ENCODE data around the gene TUBB3.
"Not testable (repeated sequence)": the region's sequence is repeated elsewhere in the genome, so short reads cannot be mapped to it uniquely, and the experiment has no call there.

TUBB3 gene

DNA sequence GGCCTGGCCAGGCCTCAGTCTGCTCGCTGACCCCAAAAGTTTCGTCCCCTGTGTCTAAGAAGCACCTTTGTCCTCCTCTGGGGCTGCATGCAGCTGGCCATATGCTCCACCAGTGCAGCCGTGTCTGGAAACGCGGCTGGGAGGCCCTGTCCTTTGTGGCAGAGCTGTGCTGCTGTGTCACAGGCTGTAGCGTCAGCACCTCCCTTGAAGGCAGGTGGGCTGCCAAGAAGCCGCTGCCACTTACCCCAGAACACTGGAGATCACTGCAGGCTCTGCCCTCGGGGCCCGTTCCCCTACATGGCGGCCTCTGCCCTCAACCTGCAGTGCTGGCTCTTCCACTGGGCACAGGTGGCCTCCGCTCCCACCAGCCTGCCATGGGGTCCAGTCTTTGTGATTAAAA is 20.2 kb upstream of the TUBB3 start:
- no peak for DNase-seq

GRCh38 chr16:89903908-89904515 is 19.1 kb upstream of the TUBB3 start:
- DNase-seq: no peak

GRCh38 chr16:89904606-89905510 is 18.3 kb upstream of the TUBB3 start:
- no peak for DNase-seq

- no peak for DNase-seq
Measured at GRCh38 chr16:89905511-89906139, 17.5 kb upstream of the TUBB3 start.

GRCh38 chr16:89906140-89907025 is 16.8 kb upstream of the TUBB3 start:
- DNase-seq: no peak

- DNase-seq: no peak
Measured at GRCh38 chr16:89907055-89907814, 15.9 kb upstream of the TUBB3 start.

DNA sequence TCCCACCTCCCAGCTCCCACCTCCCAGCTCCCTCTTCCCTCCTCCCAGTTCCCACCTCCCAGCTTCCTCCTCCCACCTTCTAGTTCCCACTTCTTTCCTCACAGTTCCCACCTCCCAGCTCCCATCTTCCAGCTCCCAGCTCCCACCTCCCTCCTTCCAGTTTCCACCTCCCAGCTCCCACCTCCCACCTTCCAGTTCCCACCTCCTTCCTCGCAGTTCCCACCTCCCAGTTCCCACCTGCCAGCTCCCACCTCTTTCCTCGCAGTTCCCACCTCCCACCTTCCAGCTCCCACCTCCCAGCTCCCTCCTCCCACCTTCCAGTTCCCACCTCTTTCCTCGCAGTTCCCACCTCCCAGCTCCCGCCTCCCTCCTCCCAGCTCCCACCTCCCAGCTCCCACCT is 14.9 kb upstream of the TUBB3 start:
- DNase-seq: no peak

- peak; percentile 68 for DNase-seq
Measured at GRCh38 chr16:89909777-89910716, 13.1 kb upstream of the TUBB3 start.

DNA sequence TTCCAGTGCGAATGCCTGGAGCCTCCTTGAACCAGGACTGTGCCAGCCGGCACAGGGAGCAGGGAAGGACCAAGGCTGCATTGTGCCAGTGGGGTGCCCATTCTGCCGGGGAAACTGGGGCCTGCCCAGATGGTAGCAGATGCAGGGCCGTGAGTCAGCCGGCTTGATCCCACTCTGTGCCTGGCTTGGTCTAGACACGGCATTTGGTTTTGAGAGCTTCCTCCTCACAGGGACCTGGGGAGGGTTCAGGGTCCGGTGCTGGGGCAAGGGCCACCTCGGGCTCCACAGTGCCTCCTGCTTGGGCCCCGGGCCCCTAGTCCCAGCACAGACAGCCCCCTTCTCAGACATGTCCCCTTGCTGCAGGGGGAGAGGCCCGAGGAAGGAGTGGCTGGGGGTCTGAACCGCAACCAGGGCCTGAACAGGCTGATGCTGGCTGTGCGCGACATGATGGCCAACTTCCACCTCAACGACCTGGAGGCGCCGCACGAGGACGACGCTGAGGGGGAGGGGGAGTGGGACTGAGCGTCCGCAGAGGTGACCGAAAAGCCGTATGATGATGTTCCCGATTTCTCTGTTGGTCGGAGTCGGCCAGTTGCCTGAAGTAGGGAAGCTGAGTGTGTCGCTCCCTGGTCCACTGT is 12.3 kb upstream of the TUBB3 start:
- no peak for DNase-seq

- DNase-seq: no peak
Measured at GRCh38 chr16:89911375-89911774, 11.8 kb upstream of the TUBB3 start.

DNA sequence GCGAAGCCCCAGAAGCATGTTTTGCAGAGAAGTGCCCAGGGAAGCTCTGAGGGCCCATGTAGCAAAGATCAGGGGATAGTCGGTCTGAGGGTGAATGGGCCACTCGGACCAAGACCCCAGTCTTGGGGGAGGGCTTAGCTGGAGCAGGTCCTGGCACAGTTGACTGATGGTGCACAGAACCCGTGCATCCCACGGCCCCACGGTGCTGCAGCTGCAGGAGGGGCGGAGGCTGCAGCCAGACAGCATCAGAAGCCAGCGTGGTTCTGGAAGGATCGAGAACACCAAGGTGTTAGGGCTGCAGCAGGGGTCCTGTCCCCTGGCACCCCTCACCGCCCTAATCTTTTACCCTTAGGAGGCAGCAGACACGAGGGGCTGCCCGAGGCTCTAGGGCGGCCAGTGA is 11.0 kb upstream of the TUBB3 start:
- no peak for DNase-seq

DNA sequence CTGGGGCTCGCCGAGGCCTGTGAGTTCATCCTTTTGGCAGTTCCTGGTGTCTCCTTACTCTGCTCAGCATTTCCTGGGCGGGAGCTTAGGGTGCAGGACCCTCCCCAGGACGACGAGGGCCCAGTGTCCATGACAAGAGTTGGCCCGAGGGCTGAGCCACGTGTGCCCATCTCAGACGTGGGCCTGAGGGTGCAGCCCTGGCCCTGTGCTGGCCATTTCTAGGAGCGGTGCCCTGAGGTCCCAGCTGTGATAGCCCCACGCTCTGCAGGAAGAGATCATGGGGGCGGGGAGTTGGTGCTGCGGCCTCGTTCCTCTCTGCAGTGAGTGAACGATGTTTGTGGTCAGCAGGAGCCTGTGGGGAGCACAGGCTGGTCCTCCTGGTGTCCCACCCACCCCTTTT is 10.5 kb upstream of the TUBB3 start:
- DNase-seq: no peak

DNA sequence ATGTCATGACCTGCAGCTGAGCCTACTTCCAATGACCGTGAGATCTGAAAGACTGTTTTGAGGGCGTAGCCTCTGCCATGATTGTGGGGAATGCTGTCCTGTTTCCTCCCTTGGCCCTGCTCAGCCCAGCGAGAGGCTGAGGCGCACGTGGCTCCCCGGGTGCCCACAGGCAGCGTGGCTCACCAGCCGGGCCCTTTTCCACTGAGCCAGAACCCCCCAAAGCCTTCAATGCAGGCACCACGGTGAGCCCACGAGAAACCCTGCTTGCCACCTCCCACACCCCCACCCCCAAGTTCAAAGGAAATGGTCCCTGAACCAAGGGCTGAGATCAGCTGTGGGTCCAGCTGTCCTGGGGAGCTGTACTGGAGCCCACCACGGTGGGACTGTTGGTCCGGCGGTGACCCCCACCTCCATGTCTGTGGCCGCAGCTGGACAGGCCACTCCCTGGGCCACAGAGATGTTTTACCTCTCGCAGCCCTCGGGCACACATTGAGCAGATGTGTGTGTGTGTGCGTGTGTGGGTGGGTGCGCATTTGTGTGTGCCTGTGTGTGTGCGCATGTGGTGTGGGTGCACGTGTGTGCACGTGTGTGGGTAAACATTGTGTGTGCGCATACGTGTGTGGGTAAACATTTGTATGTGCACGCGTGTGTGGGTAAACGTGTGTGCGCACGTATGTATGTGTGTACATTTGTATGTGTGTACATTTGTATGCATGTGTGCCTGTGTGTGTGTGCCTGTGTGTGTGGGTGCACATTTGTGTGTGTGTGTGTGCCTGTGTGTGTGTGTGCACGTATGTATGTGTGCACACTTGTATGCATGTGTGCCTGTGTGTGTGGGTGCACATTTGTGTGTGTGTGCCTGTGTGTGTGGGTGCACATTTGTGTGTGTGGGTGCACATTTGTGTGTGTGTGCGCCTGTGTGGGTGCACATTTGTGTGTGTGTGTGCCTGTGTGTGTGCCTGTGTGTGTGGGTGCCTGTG is 9.4 kb upstream of the TUBB3 start:
- no peak for DNase-seq

GRCh38 chr16:89914642-89915285 is 8.4 kb upstream of the TUBB3 start:
- not testable (repeated sequence) for DNase-seq

DNA sequence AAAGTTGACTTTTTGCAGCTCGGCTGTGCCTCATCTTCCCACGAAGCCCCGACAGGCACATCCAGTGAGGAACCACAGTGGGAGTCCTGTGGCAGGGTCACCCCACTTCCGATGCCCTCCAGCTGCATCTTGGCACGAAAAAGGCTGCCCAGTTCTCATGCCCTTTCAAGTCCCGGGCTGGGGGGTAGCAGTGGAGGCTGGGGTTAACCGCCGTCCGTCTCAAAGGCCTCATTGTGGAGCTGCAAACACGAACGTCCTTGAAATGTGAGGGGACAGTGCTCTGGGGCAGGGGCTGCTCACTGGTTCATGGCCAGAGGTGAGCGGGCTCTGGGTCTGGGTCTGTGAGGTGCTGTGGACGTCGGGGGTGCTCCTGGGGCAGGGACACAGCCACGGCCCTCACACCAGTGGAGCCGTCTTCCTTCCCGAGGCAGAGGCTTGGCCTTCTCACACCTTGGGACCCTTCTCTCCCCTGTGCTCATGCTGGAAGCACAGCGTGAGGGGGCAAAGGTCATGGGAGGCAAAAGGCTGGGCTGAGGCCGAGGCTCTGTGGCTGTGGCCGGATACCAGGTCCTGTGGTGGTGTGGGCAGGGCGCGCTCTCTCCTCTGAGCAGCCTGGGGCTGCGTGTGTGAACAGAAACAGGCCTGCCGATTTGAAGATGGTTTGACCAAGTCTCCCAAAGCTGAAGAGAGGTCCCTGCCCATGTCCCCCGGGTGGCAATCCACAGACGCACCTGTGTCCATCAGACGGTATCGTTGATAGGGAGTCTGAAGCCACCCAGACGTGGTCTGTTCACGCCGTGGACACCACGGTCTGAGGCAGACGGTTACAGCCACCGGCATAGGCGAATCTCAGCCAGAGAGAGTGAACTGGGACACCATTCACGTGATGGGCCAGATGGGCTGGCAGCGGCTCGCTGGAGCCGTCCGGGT is 7.6 kb upstream of the TUBB3 start:
- DNase-seq: no peak

GRCh38 chr16:89917773-89918452 is 5.2 kb upstream of the TUBB3 start:
- DNase-seq: peak; percentile 91

All from NCI-H226 (cell line).